Retinal pigment epithelial cell (primary cell): ENCODE results near the gene MYLK.

Experiments used
- DNase-seq: peaks from one replicate; pipeline ENCODE4 v3.0.0-alpha.2; 2010; ENCODE audit warnings: low read depth
- H3K4me3 ChIP-seq: 2 replicates; pipeline ENCODE4 v1.5.1; 2011; ENCODE audit warnings: mild to moderate bottlenecking, low read length, control low read depth, moderate library complexity
- TF ChIP-seq, protein P1 (sequence below): conservative IDR thresholded peaks from 2 replicates; pipeline ENCODE4 v1.5.1; 2011; ENCODE audit warnings: low read depth, low read length, control low read depth, inconsistent platforms

The MYLK gene

DNA sequence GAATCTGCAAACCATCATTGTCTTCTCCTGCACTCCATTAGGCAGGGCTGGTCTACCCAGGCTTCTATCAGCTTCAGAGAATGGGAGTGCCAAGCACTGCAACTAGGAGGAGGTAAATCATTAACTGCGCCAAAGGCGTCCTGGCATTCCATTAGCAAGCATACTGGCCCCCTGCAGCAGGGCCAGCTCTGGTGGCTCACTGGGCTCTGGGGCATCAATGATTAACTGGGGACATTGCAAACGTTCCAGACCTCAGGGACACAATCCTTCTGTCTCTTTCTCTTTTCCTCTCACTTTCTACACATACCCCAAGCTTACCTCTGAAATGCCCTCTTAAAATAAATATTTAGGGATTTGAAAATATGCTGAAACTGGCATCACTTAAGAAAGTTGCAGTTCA lies 129.0 kb downstream of the MYLK start:
- TF ChIP-seq, protein P1, sequence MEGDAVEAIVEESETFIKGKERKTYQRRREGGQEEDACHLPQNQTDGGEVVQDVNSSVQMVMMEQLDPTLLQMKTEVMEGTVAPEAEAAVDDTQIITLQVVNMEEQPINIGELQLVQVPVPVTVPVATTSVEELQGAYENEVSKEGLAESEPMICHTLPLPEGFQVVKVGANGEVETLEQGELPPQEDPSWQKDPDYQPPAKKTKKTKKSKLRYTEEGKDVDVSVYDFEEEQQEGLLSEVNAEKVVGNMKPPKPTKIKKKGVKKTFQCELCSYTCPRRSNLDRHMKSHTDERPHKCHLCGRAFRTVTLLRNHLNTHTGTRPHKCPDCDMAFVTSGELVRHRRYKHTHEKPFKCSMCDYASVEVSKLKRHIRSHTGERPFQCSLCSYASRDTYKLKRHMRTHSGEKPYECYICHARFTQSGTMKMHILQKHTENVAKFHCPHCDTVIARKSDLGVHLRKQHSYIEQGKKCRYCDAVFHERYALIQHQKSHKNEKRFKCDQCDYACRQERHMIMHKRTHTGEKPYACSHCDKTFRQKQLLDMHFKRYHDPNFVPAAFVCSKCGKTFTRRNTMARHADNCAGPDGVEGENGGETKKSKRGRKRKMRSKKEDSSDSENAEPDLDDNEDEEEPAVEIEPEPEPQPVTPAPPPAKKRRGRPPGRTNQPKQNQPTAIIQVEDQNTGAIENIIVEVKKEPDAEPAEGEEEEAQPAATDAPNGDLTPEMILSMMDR, result no peak
- DNase-seq, result no peak
- no peak overlapping the region for H3K4me3 ChIP-seq

GRCh38 chr3:123753286-123753685 lies 130.8 kb downstream of the MYLK start:
- no peak for DNase-seq
- TF ChIP-seq, protein P1, result no peak
- H3K4me3 ChIP-seq, result no peak overlapping the region

DNA sequence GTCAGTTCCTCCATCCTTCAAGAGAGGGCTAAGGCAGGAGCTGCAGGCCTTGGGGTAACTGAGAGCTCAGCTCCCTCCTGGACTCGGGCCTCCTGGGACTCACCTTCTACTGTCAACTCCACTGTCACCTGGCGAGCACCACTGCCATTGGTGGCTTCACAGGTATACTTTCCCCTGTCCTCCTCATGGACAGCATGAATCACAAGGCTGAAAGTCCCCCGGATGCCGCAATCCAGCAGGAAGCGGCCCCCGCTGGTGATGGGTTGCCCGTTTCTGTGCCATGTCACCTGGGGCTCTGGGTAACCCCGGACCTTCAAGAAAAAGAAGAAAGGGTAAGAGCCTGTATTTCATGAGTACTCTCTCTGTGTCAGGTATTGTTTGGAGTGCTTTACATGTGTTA lies 131.9 kb downstream of the MYLK start:
- TF ChIP-seq, protein P1, result no peak
- no peak overlapping the region for H3K4me3 ChIP-seq

GRCh38 chr3:123751433-123751832 lies 132.7 kb downstream of the MYLK start:
- peak; percentile 47 for DNase-seq
- H3K4me3 ChIP-seq, result no peak overlapping the region
- TF ChIP-seq, protein P1, result no peak

More for the DNA sequence above, 131.9 kb downstream of the MYLK start:
- no peak for DNase-seq

- peak; percentile 78 for DNase-seq
- no peak overlapping the region for H3K4me3 ChIP-seq
- TF ChIP-seq, protein P1, result peak; percentile 11
Measured at GRCh38 chr3:123750659-123751420, 133.3 kb downstream of the MYLK start.

GRCh38 chr3:123750209-123750608 lies 133.9 kb downstream of the MYLK start:
- no peak for DNase-seq

DNA sequence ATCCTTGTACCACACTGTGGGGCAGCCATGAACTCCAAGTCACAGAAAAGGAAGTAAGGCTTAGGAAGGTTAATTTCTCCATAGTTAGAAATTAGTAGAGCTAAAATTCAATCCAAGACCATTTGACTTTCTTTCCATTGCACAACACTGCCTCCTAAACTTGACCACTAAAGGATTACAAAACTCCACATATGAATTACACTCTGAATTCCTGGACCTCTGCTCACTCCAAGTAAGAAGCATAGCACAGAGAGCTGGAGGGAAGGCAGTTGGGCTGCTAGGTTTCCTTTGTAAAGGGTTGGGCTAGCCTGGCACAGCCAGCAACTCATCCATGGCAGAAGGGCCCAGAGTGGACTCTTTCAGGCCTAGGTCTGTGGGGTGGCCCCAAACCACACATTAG lies 134.4 kb downstream of the MYLK start:
- peak; percentile 78 for DNase-seq
- TF ChIP-seq, protein P1, result no peak

More at GRCh38 chr3:123750209-123750608, 133.9 kb downstream of the MYLK start:
- no peak overlapping the region for H3K4me3 ChIP-seq
- TF ChIP-seq, protein P1, result no peak

More for the DNA sequence above, 134.4 kb downstream of the MYLK start:
- no peak overlapping the region for H3K4me3 ChIP-seq
